Breast epithelium (tissue), 4 donors: ENCODE data around the gene NECAB3. TPM values are rescaled to one million over a fixed set of nuclear protein-coding genes. Genes with fewer than 3 reads are reported as not detected.

Source experiments
- DNase-seq, 2 donors: peaks; one replicate each; pipeline ENCODE4 v3.0.0-alpha.2; 2019; ENCODE audit warnings: low spot score in 2 of 2
- H3K27ac ChIP-seq, 2 donors: fragments of 200-600 bp; sonication (generic) in 1 of 2; one replicate each; pipeline ENCODE4 v1.5.1; 2016 to 2019; ENCODE audit warnings: mild to moderate bottlenecking in 1 of 2
- H3K27me3 ChIP-seq, 2 donors: fragments of 200-600 bp; sonication (generic) in 1 of 2; one replicate each; pipeline versions ENCODE4 v1.5.1 to v1.6.0; 2017 to 2019; ENCODE audit warnings: control low read depth in 1 of 2, mild to moderate bottlenecking in 1 of 2
- H3K36me3 ChIP-seq: fragments of 200-600 bp; one replicate; pipeline ENCODE4 v1.5.1; 2019
- H3K4me1 ChIP-seq, 2 donors: fragments of 200-600 bp; sonication (generic); one replicate each; pipeline ENCODE4 v1.5.1; 2016 to 2019; ENCODE audit warnings: control low read depth in 1 of 2
- H3K4me3 ChIP-seq, 3 donors: fragments of 200-600 bp; sonication (generic); 1 replicate in 2 of 3; 2 replicates in 1 of 3; pipeline ENCODE4 v1.5.1; 2016 to 2019; ENCODE audit warnings: mild to moderate bottlenecking in 3 of 3, moderate library complexity in 2 of 3
- H3K9me3 ChIP-seq, 2 donors: fragments of 200-600 bp; sonication (generic) in 1 of 2; one replicate each; pipeline ENCODE4 v1.5.1; 2016 to 2019; ENCODE audit warnings: control low read depth in 1 of 2
- POLR2A ChIP-seq: fragments of 450-650 bp; IDR thresholded peaks from one replicate; pipeline ENCODE4 v1.6.1; 2016; ENCODE audit warnings: antibody characterized with exemption, mild to moderate bottlenecking, moderate library complexity
- POLR2AphosphoS5 ChIP-seq, 3 donors: sonication (generic); formaldehyde crosslinking; IDR thresholded peaks; one replicate each; pipeline ENCODE4 v1.6.1; 2017; ENCODE audit warnings: antibody characterized with exemption in 3 of 3
- intact Hi-C: fragments of 100-400 bp; cut with DNase I; formaldehyde crosslinking; loops from one replicate; pipeline ENCODE4 v1.15.1; 2023; ENCODE audit warnings: low total_unique reads
- total RNA-seq, 3 donors: library from RNA; depleted of rRNA; stranded (reverse); fragments of >200 nt; gene quantifications; one replicate each; pipeline ENCODE4 v1.1.0, GENCODE V29; 2016
- TF ChIP-seq, protein P1 (sequence below), 3 donors: fragments of 450-650 bp; IDR thresholded peaks; one replicate each; pipeline ENCODE4 v1.5.1; 2016 to 2017; ENCODE audit warnings: antibody characterized with exemption in 3 of 3, mild to moderate bottlenecking in 3 of 3, moderate library complexity in 3 of 3

Gene NECAB3
- total RNA-seq, 3 donors from 2014 or later = 23.4 to 37.3 (median 28.5) TPM

DNA sequence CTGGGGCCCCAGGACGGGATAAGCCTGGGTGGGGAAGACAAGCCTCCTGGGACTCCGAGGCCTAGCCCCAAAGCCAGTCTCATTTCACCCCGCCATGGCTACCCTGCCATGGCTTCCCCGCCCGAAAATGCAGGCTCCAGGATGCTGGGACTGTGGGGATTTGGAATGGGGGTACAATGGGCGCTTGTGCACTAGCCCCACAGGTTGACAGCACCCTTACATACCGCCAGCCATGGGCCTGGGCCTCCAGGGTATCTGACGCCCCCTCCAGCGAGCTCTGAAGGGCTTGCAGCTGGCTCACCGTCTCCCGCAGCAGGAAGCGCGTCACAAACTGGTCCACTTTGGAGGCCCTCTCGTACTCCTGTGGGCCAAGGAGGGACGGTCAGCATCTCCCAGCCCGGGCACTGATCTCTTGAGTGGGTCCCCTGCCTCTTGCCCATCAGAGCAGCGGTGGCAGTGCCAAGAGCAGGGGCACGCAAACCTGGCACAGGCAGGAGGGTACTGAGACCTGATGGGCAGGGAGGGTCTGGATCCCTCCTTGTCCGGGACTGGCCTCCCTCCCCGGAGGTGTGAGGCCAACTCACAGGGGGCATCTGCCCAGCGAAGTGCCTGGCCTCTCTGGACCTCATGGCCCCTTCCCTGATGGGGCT lies 14.1 kb downstream of the NECAB3 start:
- intact Hi-C loops = no loop called here
- no peak for DNase-seq
- H3K36me3 ChIP-seq = no peaks in the 10 kb centered on the region
- no peaks in the 10 kb centered on the region for H3K9me3 ChIP-seq
- no peaks in the 10 kb centered on the region for H3K27me3 ChIP-seq
- no peak overlapping the region for H3K4me3 ChIP-seq
- no peak overlapping the region for H3K27ac ChIP-seq
- peaks cover 0 to 5% of the 10 kb centered on the region in 2 donors for H3K4me1 ChIP-seq
- TF ChIP-seq, protein P1, sequence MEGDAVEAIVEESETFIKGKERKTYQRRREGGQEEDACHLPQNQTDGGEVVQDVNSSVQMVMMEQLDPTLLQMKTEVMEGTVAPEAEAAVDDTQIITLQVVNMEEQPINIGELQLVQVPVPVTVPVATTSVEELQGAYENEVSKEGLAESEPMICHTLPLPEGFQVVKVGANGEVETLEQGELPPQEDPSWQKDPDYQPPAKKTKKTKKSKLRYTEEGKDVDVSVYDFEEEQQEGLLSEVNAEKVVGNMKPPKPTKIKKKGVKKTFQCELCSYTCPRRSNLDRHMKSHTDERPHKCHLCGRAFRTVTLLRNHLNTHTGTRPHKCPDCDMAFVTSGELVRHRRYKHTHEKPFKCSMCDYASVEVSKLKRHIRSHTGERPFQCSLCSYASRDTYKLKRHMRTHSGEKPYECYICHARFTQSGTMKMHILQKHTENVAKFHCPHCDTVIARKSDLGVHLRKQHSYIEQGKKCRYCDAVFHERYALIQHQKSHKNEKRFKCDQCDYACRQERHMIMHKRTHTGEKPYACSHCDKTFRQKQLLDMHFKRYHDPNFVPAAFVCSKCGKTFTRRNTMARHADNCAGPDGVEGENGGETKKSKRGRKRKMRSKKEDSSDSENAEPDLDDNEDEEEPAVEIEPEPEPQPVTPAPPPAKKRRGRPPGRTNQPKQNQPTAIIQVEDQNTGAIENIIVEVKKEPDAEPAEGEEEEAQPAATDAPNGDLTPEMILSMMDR (IDR thresholded peaks at IDR 0.05) = no peak
- TF ChIP-seq POLR2A (no peak), POLR2AphosphoS5 (IDR thresholded peaks at IDR 0.05) (no peak)

DNA sequence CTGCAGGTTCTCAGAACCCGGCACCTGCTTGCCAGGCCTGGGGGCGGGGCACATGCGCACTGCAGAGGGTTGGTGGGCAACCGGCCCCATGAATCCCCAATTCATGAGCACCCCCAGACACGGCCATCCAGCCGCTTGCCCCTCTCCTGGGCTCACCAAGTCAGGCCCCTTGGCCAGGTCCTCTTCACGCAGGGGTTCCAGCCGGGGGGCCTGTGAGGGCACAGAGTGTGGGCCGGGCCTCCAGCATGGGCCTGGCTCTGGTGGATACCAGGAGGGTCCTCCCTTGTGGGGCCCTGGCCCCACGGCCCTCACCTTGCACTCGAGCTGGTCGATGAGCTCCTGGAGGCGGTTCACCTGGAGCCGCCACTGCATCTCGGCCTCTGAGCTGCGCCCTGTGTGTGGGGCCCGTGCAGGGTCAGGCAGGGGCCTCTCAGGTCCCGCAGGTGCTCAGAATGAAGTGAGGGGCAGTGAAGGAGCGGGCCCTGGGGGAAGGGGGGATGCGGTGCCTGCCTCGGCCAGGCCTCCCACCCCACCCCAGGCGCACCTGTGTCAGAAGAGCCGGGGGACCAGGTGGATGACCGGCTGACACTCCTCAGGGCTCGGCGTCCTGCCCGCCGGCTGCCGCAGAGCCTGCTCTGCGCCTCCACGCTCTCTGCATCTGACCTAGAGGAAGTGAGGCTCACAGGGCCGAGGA lies 14.7 kb downstream of the NECAB3 start:
- H3K36me3 ChIP-seq = no peaks in the 10 kb centered on the region
- no peak overlapping the region for H3K27ac ChIP-seq
- TF ChIP-seq, protein P1 (IDR thresholded peaks at IDR 0.05) = no peak
- no peak for TF ChIP-seq POLR2A
- no peak for TF ChIP-seq POLR2AphosphoS5 (IDR thresholded peaks at IDR 0.05)
- no peak for DNase-seq
- intact Hi-C loops = loop anchor here (10.0 kb wide), 1 partner anchor 195 kb away; no protein-coding TSS in a partner anchor
- no peaks in the 10 kb centered on the region for H3K9me3 ChIP-seq
- H3K4me1 ChIP-seq = peaks cover 0 to 5% of the 10 kb centered on the region in 2 donors
- no peak overlapping the region for H3K4me3 ChIP-seq
- H3K27me3 ChIP-seq = no peaks in the 10 kb centered on the region

DNA sequence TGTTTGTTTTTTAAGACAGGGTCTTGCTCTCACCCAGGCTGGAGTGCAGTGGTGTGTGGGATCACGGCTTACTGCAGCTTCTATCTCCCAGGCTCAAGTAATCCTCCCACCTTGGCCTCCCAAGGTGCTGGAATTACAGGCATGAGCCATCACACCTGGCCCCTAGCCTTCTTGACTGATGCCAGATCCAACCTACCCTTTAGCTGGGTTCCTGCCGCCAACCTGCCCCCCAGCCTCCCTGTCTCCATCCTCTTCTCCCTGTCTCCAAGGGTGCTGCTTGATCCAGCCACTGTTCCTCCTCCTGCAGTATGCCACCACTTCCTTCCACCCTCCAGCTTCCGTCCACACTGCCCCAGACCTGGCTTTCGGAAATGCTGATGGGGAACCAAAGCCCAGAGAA lies 15.3 kb downstream of the NECAB3 start:
- TF ChIP-seq, protein P1 (IDR thresholded peaks at IDR 0.05) = no peak
- TF ChIP-seq POLR2A = no peak
- TF ChIP-seq POLR2AphosphoS5 (IDR thresholded peaks at IDR 0.05) = no peak
- no peaks in the 10 kb centered on the region for H3K27me3 ChIP-seq
- no peak for DNase-seq
- H3K4me3 ChIP-seq = no peak overlapping the region
- no peak overlapping the region for H3K27ac ChIP-seq
- no peaks in the 10 kb centered on the region for H3K36me3 ChIP-seq
- H3K9me3 ChIP-seq = no peaks in the 10 kb centered on the region
- H3K4me1 ChIP-seq = peaks cover 0 to 5% of the 10 kb centered on the region in 2 donors
- intact Hi-C loops = loop anchor here (10.0 kb wide), 1 partner anchor 194 kb away; no protein-coding TSS in a partner anchor

DNA sequence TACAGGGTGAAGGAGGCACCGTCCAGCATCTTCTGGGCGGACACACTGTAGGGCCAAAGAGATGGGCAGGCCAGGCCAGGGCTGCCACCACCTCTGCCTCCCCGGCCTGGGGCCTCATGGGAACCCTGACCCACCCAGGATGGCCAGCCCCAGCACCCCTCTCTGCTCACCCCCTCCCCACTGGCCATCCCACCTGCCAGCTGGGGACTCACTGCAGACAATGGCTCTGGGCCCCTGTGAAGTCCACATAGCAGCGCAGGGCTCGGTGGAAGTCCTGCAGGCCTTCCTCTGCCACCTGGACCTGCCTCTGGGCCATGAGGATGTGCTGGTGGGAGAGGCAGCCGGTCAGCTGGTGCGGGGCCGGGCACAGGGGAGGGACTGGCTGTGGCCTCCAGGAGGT lies 15.7 kb downstream of the NECAB3 start:
- Histone ChIP-seq H3K4me3 (no peak overlapping the region), H3K27ac (no peak overlapping the region), H3K9me3 (no peaks in the 10 kb centered on the region), H3K4me1 (peaks cover 0 to 5% of the 10 kb centered on the region in 2 donors), H3K36me3 (no peaks in the 10 kb centered on the region), H3K27me3 (no peaks in the 10 kb centered on the region)
- no peak for DNase-seq
- intact Hi-C loops = loop anchor here (10.0 kb wide), 1 partner anchor 194 kb away; no protein-coding TSS in a partner anchor
- TF ChIP-seq POLR2AphosphoS5 (IDR thresholded peaks at IDR 0.05) (no peak), POLR2A (no peak)
- TF ChIP-seq, protein P1 (IDR thresholded peaks at IDR 0.05) = no peak

DNA sequence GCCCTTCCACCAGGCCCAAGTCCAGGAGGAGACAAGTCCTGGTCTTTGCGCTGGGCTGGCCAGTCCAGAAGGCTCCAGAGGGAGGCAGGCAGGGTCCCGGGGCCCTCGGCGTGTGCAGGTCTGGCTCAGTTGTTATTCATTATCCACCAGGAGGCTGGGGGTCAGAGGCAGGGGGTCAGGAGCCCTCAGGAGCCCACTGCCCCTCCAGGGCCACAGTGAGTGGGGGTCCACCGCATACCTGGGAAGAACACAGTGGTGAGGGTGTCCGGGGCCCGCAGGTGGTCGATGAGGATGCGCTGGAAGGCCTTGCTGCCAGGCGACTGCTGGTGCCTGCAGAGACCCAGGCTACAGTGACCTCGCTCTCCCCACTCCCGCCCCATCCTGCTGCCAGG lies 16.5 kb downstream of the NECAB3 start:
- Histone ChIP-seq H3K27ac (no peak overlapping the region), H3K4me1 (no peaks in the 10 kb centered on the region), H3K36me3 (no peaks in the 10 kb centered on the region), H3K27me3 (no peaks in the 10 kb centered on the region), H3K9me3 (no peaks in the 10 kb centered on the region), H3K4me3 (no peak overlapping the region)
- no peak for DNase-seq
- intact Hi-C loops = loop anchor here (10.0 kb wide), 1 partner anchor 193 kb away; no protein-coding TSS in a partner anchor
- TF ChIP-seq POLR2A (no peak), POLR2AphosphoS5 (IDR thresholded peaks at IDR 0.05) (no peak)
- TF ChIP-seq, protein P1 (IDR thresholded peaks at IDR 0.05) = no peak
